H1 (cell line): ENCODE results near the gene QRSL1. TPM values are rescaled to one million over a fixed set of nuclear protein-coding genes. Genes with fewer than 3 reads are reported as not detected.

ENCODE experiments used
- CTCF ChIA-PET: fragments of 300-600 bp; sonication (Branson Sonifier 250); formaldehyde crosslinking; loops from one replicate; lab custom pipeline; 2021; ENCODE audit not compliant: partially characterized antibody; lab: Charles Lee
- POLR2A ChIA-PET: fragments of 300-600 bp; sonication (Branson Sonifier 250); formaldehyde crosslinking; loops from one replicate; lab custom pipeline; 2021; ENCODE audit warnings: inconsistent platforms; ENCODE audit not compliant: partially characterized antibody; lab: Charles Lee
- DNase-seq, 2 experiments: peaks; one replicate each; pipeline versions ENCODE4 v3.0.0 to v3.0.0-alpha.2; 2010 to 2022; ENCODE audit warnings: low spot score in 2 of 2, low read depth in 1 of 2, mixed read lengths in 1 of 2
- FAIRE-seq: peaks from 2 replicates; lab custom pipeline; 2011; peaks lifted over from hg19 to GRCh38; lab: Jason Lieb, UNC
- H2AFZ ChIP-seq: 2 replicates; pipeline ENCODE4 v1.8.1; 2012; ENCODE audit warnings: low read length, inconsistent platforms
- H2AK5ac ChIP-seq: 2 replicates; pipeline ENCODE4 v1.6.1; 2013; ENCODE audit warnings: low read depth, low read length
- H2BK120ac ChIP-seq: replicated peaks from 2 replicates; pipeline ENCODE3; 2013; ENCODE audit warnings: low read depth, low read length, inconsistent platforms
- H2BK12ac ChIP-seq: 2 replicates; pipeline ENCODE4 v1.6.1; 2013; ENCODE audit warnings: low read depth, low read length
- H2BK15ac ChIP-seq: 2 replicates; pipeline ENCODE4 v1.6.1; 2013; ENCODE audit warnings: low read length
- H2BK20ac ChIP-seq: 2 replicates; pipeline ENCODE4 v1.6.1; 2013; ENCODE audit warnings: low read length
- H2BK5ac ChIP-seq: 2 replicates; pipeline ENCODE4 v1.6.1; 2013; ENCODE audit warnings: low read depth, low read length
- H3K14ac ChIP-seq: 2 replicates; pipeline ENCODE4 v1.6.1; 2013; ENCODE audit warnings: inconsistent platforms; ENCODE audit not compliant: insufficient read length
- H3K18ac ChIP-seq: 2 replicates; pipeline ENCODE4 v1.6.1; 2013; ENCODE audit warnings: low read length; ENCODE audit errors: extremely low read depth
- H3K23ac ChIP-seq: 2 replicates; pipeline ENCODE4 v1.6.1; 2013; ENCODE audit warnings: inconsistent platforms; ENCODE audit not compliant: insufficient read length
- H3K23me2 ChIP-seq: 2 replicates; pipeline ENCODE4 v1.6.1; 2013; ENCODE audit warnings: low read depth, low read length
- H3K27ac ChIP-seq: 2 replicates; pipeline ENCODE4 v1.6.1; 2011; ENCODE audit warnings: low read depth, low read length, inconsistent platforms
- H3K27me3 ChIP-seq, 4 experiments: replicated peaks in 1 of 4; 1 replicate in 1 of 4; 2 replicates in 3 of 4; pipeline versions ENCODE4 v1.6.1 to v1.8.1; 2011 to 2013; ENCODE audit warnings: low read length in 3 of 4, mild to moderate bottlenecking in 3 of 4, inconsistent platforms in 2 of 4, mixed read lengths in 2 of 4, moderate library complexity in 1 of 4; ENCODE audit not compliant: control insufficient read depth in 3 of 4, insufficient read depth in 3 of 4; ENCODE audit errors: extremely low read depth in 1 of 4
- H3K36me3 ChIP-seq, 4 experiments: 2 replicates each; pipeline versions ENCODE4 v1.6.1 to v1.8.1; 2011 to 2013; ENCODE audit warnings: mild to moderate bottlenecking in 4 of 4, low read length in 3 of 4, moderate library complexity in 2 of 4, control low read depth in 1 of 4, inconsistent platforms in 1 of 4; ENCODE audit not compliant: insufficient read depth in 4 of 4, control insufficient read depth in 2 of 4
- H3K4ac ChIP-seq: replicated peaks from 2 replicates; pipeline ENCODE3; 2013; ENCODE audit warnings: low read length, low read depth, mixed read lengths, inconsistent platforms; ENCODE audit not compliant: insufficient read length
- H3K4me1 ChIP-seq, 4 experiments: replicated peaks in 1 of 4; 1 replicate in 1 of 4; 2 replicates in 3 of 4; pipeline versions ENCODE4 v1.6.1 to v1.8.1; 2011 to 2013; ENCODE audit warnings: low read length in 3 of 4, inconsistent platforms in 2 of 4, mixed read lengths in 1 of 4; ENCODE audit not compliant: insufficient read depth in 4 of 4, control insufficient read depth in 3 of 4
- H3K4me2 ChIP-seq, 2 experiments: 2 replicates each; pipeline versions ENCODE4 v1.6.1 to v1.8.1; 2011 to 2013; ENCODE audit warnings: low read depth in 2 of 2, low read length in 2 of 2, control low read depth in 1 of 2, inconsistent platforms in 1 of 2, mild to moderate bottlenecking in 1 of 2; ENCODE audit not compliant: insufficient read depth in 1 of 2
- H3K4me3 ChIP-seq, 4 experiments: fragments of 200-600, 300-600 bp in 1 of 4; sonication (generic), shearing (Covaris generic), sonication (Bioruptor Twin) in 1 of 4; 2 replicates each; pipeline versions ENCODE4 v1.5.1 to v1.8.1; 2011 to 2016; ENCODE audit warnings: low read length in 4 of 4, low read depth in 3 of 4, control low read depth in 2 of 4, inconsistent platforms in 2 of 4, mild to moderate bottlenecking in 2 of 4, mixed read lengths in 1 of 4, moderate library complexity in 1 of 4; ENCODE audit not compliant: insufficient read depth in 2 of 4; ENCODE audit errors: extremely low read depth in 1 of 4
- H3K56ac ChIP-seq: replicated peaks from 2 replicates; pipeline ENCODE3; 2013; ENCODE audit warnings: low read depth, mild to moderate bottlenecking, mixed read lengths, low read length, inconsistent platforms; ENCODE audit not compliant: insufficient read length
- H3K79me1 ChIP-seq: 2 replicates; pipeline ENCODE4 v1.6.1; 2013; ENCODE audit warnings: low read depth, low read length, control low read depth
- H3K79me2 ChIP-seq, 2 experiments: 2 replicates each; pipeline versions ENCODE4 v1.6.1 to v1.8.1; 2012 to 2013; ENCODE audit warnings: low read length in 2 of 2, mild to moderate bottlenecking in 2 of 2, inconsistent platforms in 1 of 2; ENCODE audit not compliant: insufficient read depth in 2 of 2, control insufficient read depth in 1 of 2
- H3K9ac ChIP-seq, 4 experiments: replicated peaks in 1 of 4; 1 replicate in 1 of 4; 2 replicates in 3 of 4; pipeline versions ENCODE4 v1.6.1 to v1.8.1; 2011 to 2013; ENCODE audit warnings: low read depth in 3 of 4, low read length in 3 of 4, control low read depth in 2 of 4, mild to moderate bottlenecking in 2 of 4, moderate library complexity in 2 of 4, inconsistent platforms in 1 of 4; ENCODE audit errors: extremely low read depth in 1 of 4
- H3K9me3 ChIP-seq, 2 experiments: 2 replicates each; pipeline versions ENCODE4 v1.6.1 to v1.8.1; 2012 to 2013; ENCODE audit warnings: mild to moderate bottlenecking in 2 of 2, moderate library complexity in 2 of 2, control low read depth in 1 of 2, inconsistent platforms in 1 of 2, low read depth in 1 of 2, low read length in 1 of 2, mixed read lengths in 1 of 2; ENCODE audit not compliant: insufficient read depth in 2 of 2
- H4K20me1 ChIP-seq, 2 experiments: replicated peaks in 1 of 2; 2 replicates each; pipeline versions ENCODE3 to v1.8.1; 2011 to 2013; ENCODE audit warnings: inconsistent platforms in 2 of 2, low read length in 2 of 2, mild to moderate bottlenecking in 1 of 2; ENCODE audit not compliant: insufficient read depth in 2 of 2, control insufficient read depth in 1 of 2
- H4K5ac ChIP-seq: 2 replicates; pipeline ENCODE4 v1.6.1; 2013; ENCODE audit warnings: low read length, low read depth, mixed read lengths, inconsistent platforms; ENCODE audit not compliant: insufficient read length
- H4K8ac ChIP-seq: 2 replicates; pipeline ENCODE4 v1.8.0; 2013; ENCODE audit warnings: mild to moderate bottlenecking, moderate library complexity, low read length, inconsistent platforms; ENCODE audit not compliant: insufficient read depth; ENCODE audit errors: extremely low read depth
- H4K91ac ChIP-seq: replicated peaks from 2 replicates; pipeline ENCODE3; 2013; ENCODE audit warnings: low read length, mixed read lengths, inconsistent platforms; ENCODE audit not compliant: insufficient read length
- ASH2L ChIP-seq: fragments of 200-600, 300-600 bp; sonication (generic); IDR thresholded peaks from one replicate; pipeline ENCODE4 v1.7.1; 2017; ENCODE audit warnings: low read length
- CREB1 ChIP-seq: IDR thresholded peaks from 2 replicates; pipeline ENCODE4 v1.6.1; 2012; ENCODE audit warnings: inconsistent platforms
- CTBP2 ChIP-seq: IDR thresholded peaks from 2 replicates; pipeline ENCODE4 v1.7.0; 2011; ENCODE audit warnings: borderline replicate concordance, mild to moderate bottlenecking, moderate library complexity, mixed read lengths, low read length; ENCODE audit not compliant: insufficient read depth, insufficient read length
- GABPA ChIP-seq: IDR thresholded peaks from 2 replicates; pipeline ENCODE4 v1.6.1; 2011; ENCODE audit warnings: mild to moderate bottlenecking, low read length, moderate library complexity, borderline replicate concordance; ENCODE audit not compliant: insufficient read depth
- JUN ChIP-seq: IDR thresholded peaks from 2 replicates; pipeline ENCODE4 v1.6.1; 2011; ENCODE audit warnings: low read depth, mild to moderate bottlenecking, improper control_type of control experiment, low read length
- NRF1 ChIP-seq: IDR thresholded peaks from 2 replicates; pipeline ENCODE4 v1.6.1; 2011; ENCODE audit warnings: mild to moderate bottlenecking, low read depth, low read length, improper control_type of control experiment
- RNF2 ChIP-seq: fragments of 200-900, 300-1000 bp; sonication (generic); IDR thresholded peaks from 2 replicates; pipeline ENCODE4 v1.7.1; 2016; ENCODE audit warnings: borderline replicate concordance, low read depth, mild to moderate bottlenecking, antibody characterized with exemption, low read length; ENCODE audit not compliant: poor library complexity, severe bottlenecking; ENCODE audit errors: missing control alignments
- SP1 ChIP-seq: IDR thresholded peaks from 2 replicates; pipeline ENCODE4 v1.6.1; 2011; ENCODE audit warnings: low read depth, low read length
- SP4 ChIP-seq: IDR thresholded peaks from 2 replicates; pipeline ENCODE4 v1.6.1; 2012; ENCODE audit warnings: low read length, inconsistent platforms
- WGBS, 2 experiments: shearing (Covaris generic) in 1 of 2; methylation state at CpG; one replicate each; pipeline versions ENCODE4 v1.1.6 to v1.1.7; 2013 to 2015; ENCODE audit warnings: low lambda C conversion rate in 2 of 2, mixed read lengths in 2 of 2, inconsistent platforms in 1 of 2, low coverage in 1 of 2, missing lambda C conversion rate in 1 of 2; ENCODE audit not compliant: insufficient replicate concordance in 2 of 2, insufficient coverage in 1 of 2, insufficient read length in 1 of 2; ENCODE audit errors: extremely low coverage in 1 of 2, missing lambda C conversion rate in 1 of 2; 5-methylcytosine and 5-hydroxymethylcytosine counted together
- polyA plus RNA-seq, 7 experiments: library from polyadenylated mRNA; depleted of rRNA in 3 of 7; stranded (reverse) in 5 of 7; unstranded in 2 of 7; fragments of >200 nt in 5 of 7; fragments of 200-250 nt in 2 of 7; gene quantifications; 1 replicate in 5 of 7; 2 replicates in 1 of 7; 4 replicates in 1 of 7; pipeline versions ENCODE4 v1.2.1 to v1.2.3, GENCODE V29; 2011 to 2013; ENCODE audit warnings: missing spikeins in 2 of 7, mixed read lengths in 2 of 7
- total RNA-seq: library from RNA; stranded (reverse); fragmentation: NEBNext Ultra II Directional; extraction: Animal tissue kit (Norgen Biotek cat#: 25700); gene quantifications from 2 replicates; pipeline ENCODE4 v1.2.1, GENCODE V29; 2021
- TF ChIP-seq, protein P1 (sequence below), 3 experiments: IDR thresholded peaks; 1 replicate in 2 of 3; 2 replicates in 1 of 3; pipeline versions ENCODE4 v1.5.1 to v1.6.1; 2011; ENCODE audit warnings: low read length in 3 of 3, mild to moderate bottlenecking in 3 of 3, inconsistent platforms in 2 of 3, low read depth in 1 of 3, moderate library complexity in 1 of 3; ENCODE audit not compliant: insufficient read depth in 1 of 3; ENCODE audit errors: control extremely low read depth in 1 of 3

QRSL1 gene
- total and polyA plus RNA-seq, 2 of the 8 experiments (the other 6 are each of a cell fraction or from before 2014, with no cell fraction given): 7.8 to 22.2 TPM

DNA sequence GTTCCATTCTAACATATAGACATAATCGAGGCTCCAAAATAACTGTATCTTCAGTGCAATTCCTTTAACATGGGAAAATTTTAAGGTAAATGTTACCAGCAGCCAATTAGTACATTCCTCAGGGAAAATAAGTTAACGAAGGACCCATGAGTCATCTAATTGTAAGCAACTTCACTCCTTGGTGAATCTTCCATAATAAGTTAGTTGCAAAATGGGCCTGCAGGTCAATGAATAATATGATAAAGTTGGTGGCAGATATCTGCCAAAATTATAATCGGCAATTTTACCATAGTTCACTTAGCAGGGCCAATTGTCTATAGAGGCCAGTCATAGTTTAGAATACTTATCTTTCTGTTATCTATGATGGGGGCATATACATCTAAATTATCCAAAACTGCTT, 42.3 kb downstream of the QRSL1 start:
- Histone ChIP-seq H3K18ac (no peak overlapping the region), H2BK20ac (no peak overlapping the region), H3K9ac (no peak overlapping the region), H3K9me3 (no peaks in the 10 kb centered on the region), H2BK12ac (no peak overlapping the region), H3K4ac (no peak overlapping the region), H3K79me2 (no peaks in the 10 kb centered on the region), H2AFZ (no peak overlapping the region), H3K36me3 (no peaks in the 10 kb centered on the region), H4K91ac (no peak overlapping the region), H2BK120ac (no peak overlapping the region), H4K20me1 (no peaks in the 10 kb centered on the region), H3K27ac (no peak overlapping the region), H3K79me1 (no peaks in the 10 kb centered on the region), H3K4me2 (no peak overlapping the region), H3K4me1 (peaks cover 0 to 8% (median 4%) of the 10 kb centered on the region in 4 experiments; a peak in 3 of 7 replicates), H2BK15ac (no peak overlapping the region), H4K8ac (no peak overlapping the region), H3K23ac (no peak overlapping the region), H3K56ac (no peak overlapping the region), H4K5ac (no peak overlapping the region), H3K27me3 (no peaks in the 10 kb centered on the region), H3K4me3 (no peak overlapping the region), H3K23me2 (no peaks in the 10 kb centered on the region), H2BK5ac (no peak overlapping the region), H2AK5ac (no peak overlapping the region), H3K14ac (no peak overlapping the region)
- DNase-seq (no peak), FAIRE-seq (no peak)
- POLR2A ChIA-PET: no interaction called here
- TF ChIP-seq RNF2: no peak
- TF ChIP-seq CREB1: no peak
- TF ChIP-seq SP4: no peak
- no peak for TF ChIP-seq GABPA
- TF ChIP-seq, protein P1, sequence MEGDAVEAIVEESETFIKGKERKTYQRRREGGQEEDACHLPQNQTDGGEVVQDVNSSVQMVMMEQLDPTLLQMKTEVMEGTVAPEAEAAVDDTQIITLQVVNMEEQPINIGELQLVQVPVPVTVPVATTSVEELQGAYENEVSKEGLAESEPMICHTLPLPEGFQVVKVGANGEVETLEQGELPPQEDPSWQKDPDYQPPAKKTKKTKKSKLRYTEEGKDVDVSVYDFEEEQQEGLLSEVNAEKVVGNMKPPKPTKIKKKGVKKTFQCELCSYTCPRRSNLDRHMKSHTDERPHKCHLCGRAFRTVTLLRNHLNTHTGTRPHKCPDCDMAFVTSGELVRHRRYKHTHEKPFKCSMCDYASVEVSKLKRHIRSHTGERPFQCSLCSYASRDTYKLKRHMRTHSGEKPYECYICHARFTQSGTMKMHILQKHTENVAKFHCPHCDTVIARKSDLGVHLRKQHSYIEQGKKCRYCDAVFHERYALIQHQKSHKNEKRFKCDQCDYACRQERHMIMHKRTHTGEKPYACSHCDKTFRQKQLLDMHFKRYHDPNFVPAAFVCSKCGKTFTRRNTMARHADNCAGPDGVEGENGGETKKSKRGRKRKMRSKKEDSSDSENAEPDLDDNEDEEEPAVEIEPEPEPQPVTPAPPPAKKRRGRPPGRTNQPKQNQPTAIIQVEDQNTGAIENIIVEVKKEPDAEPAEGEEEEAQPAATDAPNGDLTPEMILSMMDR (IDR thresholded peaks at IDR 0.05; ENCODE audit: control extremely low read depth in 1 of 3, insufficient read depth in 1 of 3, low read depth in 1 of 3, low read length in 3 of 3): no peak
- no peak for TF ChIP-seq SP1
- TF ChIP-seq NRF1: no peak
- no peak for TF ChIP-seq JUN
- TF ChIP-seq CTBP2: no peak
- TF ChIP-seq ASH2L: no peak
- 91% methylated on average over 3 of the region's 3 CpGs; no CpG with 5 or more reads in 1 of the 2 experiments for WGBS, 2 experiments
- CTCF ChIA-PET: no interaction called here
